NCI-H146 treated with DMSO at 0.1 percent for 48 hours (cell line): ENCODE results near the gene UBE2K.
"Not testable (repeated sequence)": the region's sequence is repeated elsewhere in the genome, so short reads cannot be mapped to it uniquely, and the experiment has no call there.

Experiments used
- DNase-seq: peaks from one replicate; lab custom pipeline; 2025; ENCODE audit not compliant: unreplicated experiment; lab: John Stamatoyannopoulos, UW

UBE2K gene

GRCh38 chr4:39792529-39792928, 94.6 kb downstream of the UBE2K start:
- DNase-seq = no peak

DNA sequence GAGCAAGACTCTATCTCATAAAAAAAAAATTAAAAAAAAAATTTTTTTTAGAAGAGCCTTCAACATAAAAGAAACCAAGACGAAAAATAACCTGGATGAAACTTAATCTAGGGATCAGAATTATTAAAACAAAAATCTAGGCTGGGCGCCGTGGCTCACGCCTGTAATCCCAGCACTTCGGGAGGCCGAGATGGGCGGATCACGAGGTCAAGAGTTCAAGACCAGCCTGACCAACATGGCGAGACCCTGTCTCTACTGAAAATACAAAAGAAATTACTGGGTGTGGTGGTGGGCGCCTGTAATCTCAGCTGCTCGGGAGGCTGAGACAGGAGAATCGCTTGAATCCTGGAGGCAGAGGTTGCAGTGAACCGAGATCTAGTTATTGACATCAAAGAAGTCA, 95.0 kb downstream of the UBE2K start:
- not testable (repeated sequence) for DNase-seq

- no peak for DNase-seq
Observed at GRCh38 chr4:39802005-39802404, 104.1 kb downstream of the UBE2K start.

DNA sequence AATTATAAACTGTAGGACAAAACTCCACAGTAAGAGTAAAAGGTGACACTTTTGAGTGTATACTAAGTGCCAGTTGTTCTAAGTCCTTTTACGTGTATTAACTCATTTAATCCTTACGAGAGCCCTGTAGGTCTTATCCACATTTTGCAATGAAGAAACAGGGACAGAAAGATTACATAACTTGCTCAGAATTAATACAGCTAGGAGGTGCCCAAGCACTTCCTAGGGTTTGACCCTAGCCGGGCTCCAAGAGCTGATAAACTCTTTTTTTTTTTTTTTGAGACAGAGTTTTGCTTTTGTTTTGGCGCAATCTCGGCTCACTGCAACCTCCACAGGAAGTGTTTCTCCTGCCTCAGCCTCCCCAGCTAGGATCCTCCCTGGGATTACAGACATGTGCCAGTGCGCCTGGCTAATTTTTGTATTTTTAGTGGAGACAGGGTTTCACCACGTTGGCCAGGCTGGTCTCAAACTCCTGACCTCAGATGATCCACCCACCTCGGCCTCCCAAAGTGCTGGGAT, 110.4 kb downstream of the UBE2K start:
- DNase-seq = no peak

GRCh38 chr4:39812500-39812899, 114.6 kb downstream of the UBE2K start:
- DNase-seq = no peak

DNA sequence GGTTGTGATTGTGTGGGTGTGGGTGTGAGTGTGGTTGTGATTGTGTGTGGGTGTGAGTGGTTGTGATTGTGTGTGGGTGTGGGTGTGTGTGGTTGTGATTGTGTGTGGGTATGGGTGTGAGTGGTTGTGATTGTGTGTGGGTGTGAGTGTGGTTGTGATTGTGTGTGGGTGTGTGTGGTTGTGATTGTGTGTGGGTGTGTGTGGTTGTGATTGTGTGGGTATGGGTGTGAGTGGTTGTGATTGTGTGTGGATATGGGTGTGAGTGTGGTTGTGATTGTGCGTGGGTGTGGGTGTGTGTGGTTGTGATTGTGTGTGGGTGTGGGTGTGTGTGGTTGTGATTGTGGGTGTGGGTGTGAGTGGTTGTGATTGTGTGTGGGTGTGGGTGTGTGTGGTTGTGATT, 115.1 kb downstream of the UBE2K start:
- not testable (repeated sequence) for DNase-seq

- DNase-seq = not testable (repeated sequence)
Observed at GRCh38 chr4:39813761-39814160, 115.8 kb downstream of the UBE2K start.

DNA sequence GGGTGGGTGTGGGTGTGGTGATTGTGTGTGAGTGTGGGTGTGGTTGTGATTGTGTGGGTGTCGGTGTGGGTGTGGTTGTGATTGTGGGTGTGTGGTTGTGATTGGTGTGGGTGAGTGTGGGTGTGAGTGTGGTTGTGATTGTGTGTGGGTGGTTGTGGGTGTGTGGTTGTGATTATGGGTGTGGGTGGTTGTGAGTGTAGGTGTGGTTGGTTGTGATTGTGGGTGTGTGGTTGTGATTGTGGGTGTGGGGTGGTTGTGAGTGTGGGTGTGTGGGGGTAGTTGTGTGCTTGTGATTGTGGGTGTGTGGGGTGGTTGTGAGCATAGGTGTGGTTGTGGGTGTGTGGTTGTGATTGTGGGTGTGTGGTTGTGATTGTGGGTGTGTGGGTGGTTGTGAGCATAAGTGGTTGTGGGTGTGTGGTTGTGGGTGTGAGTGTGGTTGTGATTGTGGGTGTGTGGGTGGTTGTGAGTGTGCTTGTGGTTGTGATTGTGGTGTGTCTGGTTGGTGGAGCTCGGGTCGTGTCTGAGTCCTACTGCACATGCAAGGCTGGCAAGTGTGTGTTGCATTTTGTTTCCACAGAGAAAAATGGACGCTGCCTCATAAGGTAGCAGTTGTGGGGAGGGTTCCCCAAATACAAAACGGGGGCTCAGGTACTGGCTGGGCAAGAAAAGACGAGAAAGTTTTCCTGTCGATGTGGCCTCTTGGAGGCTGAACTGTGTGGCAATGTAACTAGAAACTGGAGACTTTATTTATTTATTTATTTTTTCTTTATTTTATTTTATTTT, 116.7 kb downstream of the UBE2K start:
- no peak for DNase-seq

DNA sequence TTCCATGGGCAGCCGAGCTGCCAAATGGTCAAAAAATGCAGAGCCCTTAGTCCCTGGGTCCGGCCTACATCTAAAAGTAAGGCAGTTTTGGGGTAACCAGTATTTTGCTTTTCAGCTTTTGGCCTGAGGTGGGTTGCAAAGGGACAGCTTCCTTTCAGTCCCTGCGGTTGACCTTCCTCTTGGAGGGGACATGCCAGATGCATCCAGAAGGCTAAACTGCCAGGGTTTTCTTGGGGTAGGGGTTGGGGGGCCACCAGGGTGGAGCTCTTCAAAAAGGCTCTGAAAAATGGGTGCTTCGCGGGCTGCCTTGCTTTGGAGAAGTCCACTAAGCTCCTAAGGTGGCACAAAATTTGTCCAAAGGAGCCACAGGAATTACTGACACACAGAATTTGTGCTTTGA, 120.7 kb downstream of the UBE2K start:
- no peak for DNase-seq

GRCh38 chr4:39820186-39820585, 122.2 kb downstream of the UBE2K start:
- DNase-seq = no peak

DNA sequence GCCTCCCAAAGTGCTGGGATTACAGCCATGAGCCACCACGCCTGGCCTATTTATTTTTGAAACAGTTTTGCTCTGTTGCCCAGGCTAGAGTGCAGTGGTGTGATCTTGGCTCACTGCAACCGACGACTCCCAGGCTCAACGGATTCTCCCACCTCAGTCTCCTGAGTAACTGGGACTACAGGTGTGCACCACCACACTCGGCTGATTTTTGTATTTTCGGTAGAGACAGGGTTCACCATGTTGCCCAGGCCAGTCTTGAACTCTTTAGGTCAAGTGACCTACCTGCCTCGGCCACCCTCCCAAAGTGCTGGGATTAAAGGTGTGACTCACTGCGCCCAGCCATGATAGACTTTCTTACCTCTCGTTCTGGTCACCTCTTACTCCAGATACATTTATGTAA, 124.0 kb downstream of the UBE2K start:
- DNase-seq = no peak

- no peak for DNase-seq
Observed at GRCh38 chr4:39822662-39823061, 124.7 kb downstream of the UBE2K start.

GRCh38 chr4:39823191-39823590, 125.3 kb downstream of the UBE2K start:
- no peak for DNase-seq

DNA sequence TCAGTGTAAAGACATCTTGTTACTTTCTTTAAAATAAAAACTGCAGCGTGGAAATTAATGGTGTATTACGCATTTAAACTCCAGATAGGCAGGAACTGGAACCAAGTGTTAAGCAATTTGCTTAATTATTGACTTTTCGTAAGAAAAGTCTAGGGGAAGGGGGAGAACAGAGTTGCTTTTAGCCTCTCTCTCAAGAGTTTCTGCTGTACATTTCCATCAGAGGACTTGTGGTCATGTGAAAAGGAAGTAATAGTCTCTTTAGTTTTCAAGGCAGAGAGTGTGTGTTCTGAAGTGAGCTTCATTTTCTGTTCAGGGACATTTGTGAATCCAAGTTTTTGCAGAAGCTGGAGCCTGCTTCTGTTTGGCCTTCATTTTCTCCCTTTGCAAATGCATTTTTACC, 127.2 kb downstream of the UBE2K start:
- DNase-seq = no peak

- DNase-seq = no peak
Observed at GRCh38 chr4:39825741-39826231, 127.8 kb downstream of the UBE2K start.
